H1 (cell line): ENCODE results near the gene KLK4. TPM values are rescaled to one million over a fixed set of nuclear protein-coding genes. Genes with fewer than 3 reads are reported as not detected.

Experiments
- CTCF ChIA-PET: fragments of 300-600 bp; sonication (Branson Sonifier 250); formaldehyde crosslinking; loops from one replicate; lab custom pipeline; 2021; ENCODE audit not compliant: partially characterized antibody; lab: Charles Lee
- POLR2A ChIA-PET: fragments of 300-600 bp; sonication (Branson Sonifier 250); formaldehyde crosslinking; loops from one replicate; lab custom pipeline; 2021; ENCODE audit warnings: inconsistent platforms; ENCODE audit not compliant: partially characterized antibody; lab: Charles Lee
- DNase-seq, 2 experiments: peaks; one replicate each; pipeline versions ENCODE4 v3.0.0 to v3.0.0-alpha.2; 2010 to 2022; ENCODE audit warnings: low spot score in 2 of 2, low read depth in 1 of 2, mixed read lengths in 1 of 2
- FAIRE-seq: peaks from 2 replicates; lab custom pipeline; 2011; peaks lifted over from hg19 to GRCh38; lab: Jason Lieb, UNC
- H2AFZ ChIP-seq: 2 replicates; pipeline ENCODE4 v1.8.1; 2012; ENCODE audit warnings: low read length, inconsistent platforms
- H2AK5ac ChIP-seq: 2 replicates; pipeline ENCODE4 v1.6.1; 2013; ENCODE audit warnings: low read depth, low read length
- H2BK120ac ChIP-seq: replicated peaks from 2 replicates; pipeline ENCODE3; 2013; ENCODE audit warnings: low read depth, low read length, inconsistent platforms
- H2BK12ac ChIP-seq: 2 replicates; pipeline ENCODE4 v1.6.1; 2013; ENCODE audit warnings: low read depth, low read length
- H2BK15ac ChIP-seq: 2 replicates; pipeline ENCODE4 v1.6.1; 2013; ENCODE audit warnings: low read length
- H2BK20ac ChIP-seq: 2 replicates; pipeline ENCODE4 v1.6.1; 2013; ENCODE audit warnings: low read length
- H2BK5ac ChIP-seq: 2 replicates; pipeline ENCODE4 v1.6.1; 2013; ENCODE audit warnings: low read depth, low read length
- H3K14ac ChIP-seq: 2 replicates; pipeline ENCODE4 v1.6.1; 2013; ENCODE audit warnings: inconsistent platforms; ENCODE audit not compliant: insufficient read length
- H3K18ac ChIP-seq: 2 replicates; pipeline ENCODE4 v1.6.1; 2013; ENCODE audit warnings: low read length; ENCODE audit errors: extremely low read depth
- H3K23ac ChIP-seq: 2 replicates; pipeline ENCODE4 v1.6.1; 2013; ENCODE audit warnings: inconsistent platforms; ENCODE audit not compliant: insufficient read length
- H3K23me2 ChIP-seq: 2 replicates; pipeline ENCODE4 v1.6.1; 2013; ENCODE audit warnings: low read depth, low read length
- H3K27ac ChIP-seq: 2 replicates; pipeline ENCODE4 v1.6.1; 2011; ENCODE audit warnings: low read depth, low read length, inconsistent platforms
- H3K27me3 ChIP-seq, 4 experiments: replicated peaks in 1 of 4; 1 replicate in 1 of 4; 2 replicates in 3 of 4; pipeline versions ENCODE4 v1.6.1 to v1.8.1; 2011 to 2013; ENCODE audit warnings: low read length in 3 of 4, mild to moderate bottlenecking in 3 of 4, inconsistent platforms in 2 of 4, mixed read lengths in 2 of 4, moderate library complexity in 1 of 4; ENCODE audit not compliant: control insufficient read depth in 3 of 4, insufficient read depth in 3 of 4; ENCODE audit errors: extremely low read depth in 1 of 4
- H3K36me3 ChIP-seq, 4 experiments: 2 replicates each; pipeline versions ENCODE4 v1.6.1 to v1.8.1; 2011 to 2013; ENCODE audit warnings: mild to moderate bottlenecking in 4 of 4, low read length in 3 of 4, moderate library complexity in 2 of 4, control low read depth in 1 of 4, inconsistent platforms in 1 of 4; ENCODE audit not compliant: insufficient read depth in 4 of 4, control insufficient read depth in 2 of 4
- H3K4ac ChIP-seq: replicated peaks from 2 replicates; pipeline ENCODE3; 2013; ENCODE audit warnings: low read length, low read depth, mixed read lengths, inconsistent platforms; ENCODE audit not compliant: insufficient read length
- H3K4me1 ChIP-seq, 4 experiments: replicated peaks in 1 of 4; 1 replicate in 1 of 4; 2 replicates in 3 of 4; pipeline versions ENCODE4 v1.6.1 to v1.8.1; 2011 to 2013; ENCODE audit warnings: low read length in 3 of 4, inconsistent platforms in 2 of 4, mixed read lengths in 1 of 4; ENCODE audit not compliant: insufficient read depth in 4 of 4, control insufficient read depth in 3 of 4
- H3K4me2 ChIP-seq, 2 experiments: 2 replicates each; pipeline versions ENCODE4 v1.6.1 to v1.8.1; 2011 to 2013; ENCODE audit warnings: low read depth in 2 of 2, low read length in 2 of 2, control low read depth in 1 of 2, inconsistent platforms in 1 of 2, mild to moderate bottlenecking in 1 of 2; ENCODE audit not compliant: insufficient read depth in 1 of 2
- H3K4me3 ChIP-seq, 4 experiments: fragments of 200-600, 300-600 bp in 1 of 4; sonication (generic), shearing (Covaris generic), sonication (Bioruptor Twin) in 1 of 4; 2 replicates each; pipeline versions ENCODE4 v1.5.1 to v1.8.1; 2011 to 2016; ENCODE audit warnings: low read length in 4 of 4, low read depth in 3 of 4, control low read depth in 2 of 4, inconsistent platforms in 2 of 4, mild to moderate bottlenecking in 2 of 4, mixed read lengths in 1 of 4, moderate library complexity in 1 of 4; ENCODE audit not compliant: insufficient read depth in 2 of 4; ENCODE audit errors: extremely low read depth in 1 of 4
- H3K56ac ChIP-seq: replicated peaks from 2 replicates; pipeline ENCODE3; 2013; ENCODE audit warnings: low read depth, mild to moderate bottlenecking, mixed read lengths, low read length, inconsistent platforms; ENCODE audit not compliant: insufficient read length
- H3K79me1 ChIP-seq: 2 replicates; pipeline ENCODE4 v1.6.1; 2013; ENCODE audit warnings: low read depth, low read length, control low read depth
- H3K79me2 ChIP-seq, 2 experiments: 2 replicates each; pipeline versions ENCODE4 v1.6.1 to v1.8.1; 2012 to 2013; ENCODE audit warnings: low read length in 2 of 2, mild to moderate bottlenecking in 2 of 2, inconsistent platforms in 1 of 2; ENCODE audit not compliant: insufficient read depth in 2 of 2, control insufficient read depth in 1 of 2
- H3K9ac ChIP-seq, 4 experiments: replicated peaks in 1 of 4; 1 replicate in 1 of 4; 2 replicates in 3 of 4; pipeline versions ENCODE4 v1.6.1 to v1.8.1; 2011 to 2013; ENCODE audit warnings: low read depth in 3 of 4, low read length in 3 of 4, control low read depth in 2 of 4, mild to moderate bottlenecking in 2 of 4, moderate library complexity in 2 of 4, inconsistent platforms in 1 of 4; ENCODE audit errors: extremely low read depth in 1 of 4
- H3K9me3 ChIP-seq, 2 experiments: 2 replicates each; pipeline versions ENCODE4 v1.6.1 to v1.8.1; 2012 to 2013; ENCODE audit warnings: mild to moderate bottlenecking in 2 of 2, moderate library complexity in 2 of 2, control low read depth in 1 of 2, inconsistent platforms in 1 of 2, low read depth in 1 of 2, low read length in 1 of 2, mixed read lengths in 1 of 2; ENCODE audit not compliant: insufficient read depth in 2 of 2
- H4K20me1 ChIP-seq, 2 experiments: replicated peaks in 1 of 2; 2 replicates each; pipeline versions ENCODE3 to v1.8.1; 2011 to 2013; ENCODE audit warnings: inconsistent platforms in 2 of 2, low read length in 2 of 2, mild to moderate bottlenecking in 1 of 2; ENCODE audit not compliant: insufficient read depth in 2 of 2, control insufficient read depth in 1 of 2
- H4K5ac ChIP-seq: 2 replicates; pipeline ENCODE4 v1.6.1; 2013; ENCODE audit warnings: low read length, low read depth, mixed read lengths, inconsistent platforms; ENCODE audit not compliant: insufficient read length
- H4K8ac ChIP-seq: 2 replicates; pipeline ENCODE4 v1.8.0; 2013; ENCODE audit warnings: mild to moderate bottlenecking, moderate library complexity, low read length, inconsistent platforms; ENCODE audit not compliant: insufficient read depth; ENCODE audit errors: extremely low read depth
- H4K91ac ChIP-seq: replicated peaks from 2 replicates; pipeline ENCODE3; 2013; ENCODE audit warnings: low read length, mixed read lengths, inconsistent platforms; ENCODE audit not compliant: insufficient read length
- ATF3 ChIP-seq: IDR thresholded peaks from 2 replicates; pipeline ENCODE4 v1.6.1; 2011; ENCODE audit warnings: low read depth, mild to moderate bottlenecking, low read length; ENCODE audit not compliant: insufficient read depth
- CHD2 ChIP-seq: IDR thresholded peaks from 2 replicates; pipeline ENCODE4 v1.6.1; 2012; ENCODE audit warnings: low read length, improper control_type of control experiment
- EP300 ChIP-seq, 2 experiments: IDR thresholded peaks; 1 replicate in 1 of 2; 2 replicates in 1 of 2; pipeline ENCODE4 v1.6.1; 2011 to 2012; ENCODE audit warnings: low read depth in 2 of 2, low read length in 2 of 2, mild to moderate bottlenecking in 2 of 2, borderline replicate concordance in 1 of 2, inconsistent platforms in 1 of 2, moderate library complexity in 1 of 2
- HDAC2 ChIP-seq, 2 experiments: fragments of 300-600 bp in 1 of 2; sonication (generic) in 1 of 2; IDR thresholded peaks; 2 replicates each; pipeline ENCODE4 v1.6.1; 2011 to 2012; ENCODE audit warnings: low read depth in 2 of 2, low read length in 2 of 2, mild to moderate bottlenecking in 2 of 2, moderate library complexity in 2 of 2, borderline replicate concordance in 1 of 2, inconsistent platforms in 1 of 2
- KDM1A ChIP-seq: fragments of 200-600, 300-600 bp; sonication (generic); IDR thresholded peaks from 2 replicates; pipeline ENCODE4 v1.7.1; 2016; ENCODE audit warnings: mild to moderate bottlenecking, low read length, borderline replicate concordance
- TAF7 ChIP-seq: optimal IDR thresholded peaks from 2 replicates; pipeline ENCODE3; 2011; ENCODE audit warnings: low read depth, mild to moderate bottlenecking, inconsistent platforms, low read length, moderate library complexity, borderline replicate concordance
- WGBS, 2 experiments: shearing (Covaris generic) in 1 of 2; methylation state at CpG; one replicate each; pipeline versions ENCODE4 v1.1.6 to v1.1.7; 2013 to 2015; ENCODE audit warnings: low lambda C conversion rate in 2 of 2, mixed read lengths in 2 of 2, inconsistent platforms in 1 of 2, low coverage in 1 of 2, missing lambda C conversion rate in 1 of 2; ENCODE audit not compliant: insufficient replicate concordance in 2 of 2, insufficient coverage in 1 of 2, insufficient read length in 1 of 2; ENCODE audit errors: extremely low coverage in 1 of 2, missing lambda C conversion rate in 1 of 2; 5-methylcytosine and 5-hydroxymethylcytosine counted together
- polyA plus RNA-seq, 7 experiments: library from polyadenylated mRNA; depleted of rRNA in 3 of 7; stranded (reverse) in 5 of 7; unstranded in 2 of 7; fragments of >200 nt in 5 of 7; fragments of 200-250 nt in 2 of 7; gene quantifications; 1 replicate in 5 of 7; 2 replicates in 1 of 7; 4 replicates in 1 of 7; pipeline versions ENCODE4 v1.2.1 to v1.2.3, GENCODE V29; 2011 to 2013; ENCODE audit warnings: missing spikeins in 2 of 7, mixed read lengths in 2 of 7
- total RNA-seq: library from RNA; stranded (reverse); fragmentation: NEBNext Ultra II Directional; extraction: Animal tissue kit (Norgen Biotek cat#: 25700); gene quantifications from 2 replicates; pipeline ENCODE4 v1.2.1, GENCODE V29; 2021

The KLK4 gene
- total and polyA plus RNA-seq, 2 of the 8 experiments (the other 6 are each of a cell fraction or from before 2014, with no cell fraction given) = 0.44 TPM; not detected in 1

- no peak overlapping the region for H4K91ac ChIP-seq
- peaks cover 0 to 3% (median under 1%) of the 10 kb centered on the region in 4 experiments; a peak in 4 of 7 replicates for H3K27me3 ChIP-seq
- no peak overlapping the region for H3K4ac ChIP-seq
- H2BK5ac ChIP-seq = no peak overlapping the region
- no peak overlapping the region for H2AFZ ChIP-seq
- H3K23me2 ChIP-seq = no peaks in the 10 kb centered on the region
- no peak overlapping the region for H2BK15ac ChIP-seq
- H3K79me2 ChIP-seq = no peaks in the 10 kb centered on the region
- no peak overlapping the region for H2BK12ac ChIP-seq
- H3K56ac ChIP-seq = no peak overlapping the region
- TF ChIP-seq EP300 (IDR thresholded peaks at IDR 0.05; ENCODE audit: borderline replicate concordance in 1 of 2, low read depth in 2 of 2, low read length in 2 of 2) = no peak
- TF ChIP-seq ATF3 = no peak
- TF ChIP-seq HDAC2 (IDR thresholded peaks at IDR 0.05; ENCODE audit: borderline replicate concordance in 1 of 2, low read depth in 2 of 2, low read length in 2 of 2) = no peak
- no peak for TF ChIP-seq TAF7
- no peak for TF ChIP-seq CHD2
- TF ChIP-seq KDM1A = no peak
- TF ChIP-seq, all 59 proteins: peak for 0
- ChIA-PET CTCF (no interaction called here), POLR2A (no interaction called here)
- H3K79me1 ChIP-seq = no peaks in the 10 kb centered on the region
- no peak for FAIRE-seq
- H3K36me3 ChIP-seq = no peaks in the 10 kb centered on the region
- no peak overlapping the region for H3K27ac ChIP-seq
- H3K4me1 ChIP-seq = peaks cover 0 to 12% (median 3%) of the 10 kb centered on the region in 4 experiments; a peak in 3 of 7 replicates
- no peak overlapping the region for H2AK5ac ChIP-seq
- H3K14ac ChIP-seq = no peak overlapping the region
- no peaks in the 10 kb centered on the region for H4K20me1 ChIP-seq
- no peak overlapping the region for H3K4me2 ChIP-seq
- H2BK20ac ChIP-seq = no peak overlapping the region
- WGBS, 2 experiments = 86% methylated on average over 5 of the region's 5 CpGs; no CpG with 5 or more reads in 1 of the 2 experiments
- H3K9ac ChIP-seq = no peak overlapping the region
- H3K18ac ChIP-seq = no peak overlapping the region
- no peak overlapping the region for H2BK120ac ChIP-seq
- no peak overlapping the region for H3K23ac ChIP-seq
- no peak overlapping the region for H3K4me3 ChIP-seq
- DNase-seq = no peak
- no peaks in the 10 kb centered on the region for H3K9me3 ChIP-seq
- no peak overlapping the region for H4K8ac ChIP-seq
- no peak overlapping the region for H4K5ac ChIP-seq
Observed at GRCh38 chr19:50880241-50880640, 31.0 kb downstream of the KLK4 start.
